Measurements from ENCODE around the gene PIGW. TPM values are rescaled to one million over a fixed set of nuclear protein-coding genes. Genes with fewer than 3 reads are reported as not detected.

The PIGW gene
- total and polyA plus RNA-seq, 2 of the 8 experiments (the other 6 are each of a cell fraction or from before 2014, with no cell fraction given), result 12.1 to 28.9 TPM

- TF ChIP-seq CHD7 (IDR thresholded peaks at IDR 0.05; ENCODE audit: insufficient replicate concordance, low read length) (no peak), RAD21 (IDR thresholded peaks at IDR 0.05 in 1 of 2, conservative IDR thresholded peaks at IDR 0.05 in 1 of 2; ENCODE audit: low read depth in 2 of 2, low read length in 2 of 2) (no peak), BCL11A (IDR thresholded peaks at IDR 0.05; ENCODE audit: low read depth in 2 of 2, low read length in 2 of 2) (no peak), NRF1 (IDR thresholded peaks at IDR 0.05; ENCODE audit: low read depth, low read length) (no peak), GABPA (IDR thresholded peaks at IDR 0.05; ENCODE audit: borderline replicate concordance, insufficient read depth, low read length) (no peak), RNF2 (IDR thresholded peaks at IDR 0.05; ENCODE audit: borderline replicate concordance, low read depth, low read length, missing control alignments, poor library complexity, severe bottlenecking) (no peak), ZNF274 (IDR thresholded peaks at IDR 0.05; ENCODE audit: borderline replicate concordance, extremely low read depth, low read length) (no peak), TCF12 (IDR thresholded peaks at IDR 0.05; ENCODE audit: low read depth, low read length) (no peak), PHF8 (conservative IDR thresholded peaks at IDR 0.05; ENCODE audit: low read depth, low read length) (no peak), TAF7 (optimal IDR thresholded peaks at IDR 0.05; ENCODE audit: borderline replicate concordance, low read depth, low read length) (no peak)
Observed at GRCh38 chr17:36501963-36502362, 32.8 kb upstream of the PIGW start (continued).

All from H1 (cell line).